Measurements from ENCODE around the gene PRSS57.

GRCh38 chr19:656751-657559, 38.3 kb downstream of the PRSS57 start:
- TF ChIP-seq CTCF (conservative IDR thresholded peaks at IDR 0.05; ENCODE audit: low read depth, low read length) (no peak), EZH2 (IDR thresholded peaks at IDR 0.05; ENCODE audit: low read length, unreplicated experiment) (no peak)

Data from PC-3 (cell line).